HepG2 (cell line): ENCODE results near the gene HIC1. TPM values are rescaled to one million over a fixed set of nuclear protein-coding genes. Genes with fewer than 3 reads are reported as not detected.

Experiments
- CEBPB ChIP-seq: IDR thresholded peaks from 2 replicates; pipeline ENCODE4 v1.6.1; 2011; ENCODE audit warnings: low read depth, low read length, improper control_type of control experiment, borderline replicate concordance
- IRF9 ChIP-seq: sonication (generic); formaldehyde crosslinking; IDR thresholded peaks from 2 replicates; pipeline ENCODE4 v1.8.0; 2022; ENCODE audit warnings: missing genetic modification reagents, mild to moderate bottlenecking, borderline replicate concordance
- PHF20 ChIP-seq: sonication (generic); formaldehyde crosslinking; IDR thresholded peaks from 2 replicates; pipeline ENCODE4 v1.5.0; 2020; ENCODE audit warnings: mild to moderate bottlenecking, missing genetic modification reagents
- PITX1 ChIP-seq: sonication (generic); formaldehyde crosslinking; IDR thresholded peaks from 2 replicates; pipeline ENCODE4 v1.5.1; 2020; ENCODE audit warnings: mild to moderate bottlenecking, missing genetic modification reagents
- POLR2G ChIP-seq: fragments of 200-400 bp; formaldehyde crosslinking; IDR thresholded peaks from 2 replicates; pipeline ENCODE4 v1.6.1; 2018; ENCODE audit warnings: mild to moderate bottlenecking, low read depth, low read length, moderate library complexity
- PTBP1 ChIP-seq: fragments of 200-400 bp; formaldehyde crosslinking; IDR thresholded peaks from 2 replicates; pipeline ENCODE4 v1.6.1; 2018; ENCODE audit warnings: low read length, low read depth; ENCODE audit not compliant: poor library complexity, severe bottlenecking
- SP1 ChIP-seq, 2 experiments: fragments of 450-650 bp in 1 of 2; sonication (generic) in 1 of 2; formaldehyde crosslinking in 1 of 2; IDR thresholded peaks; 2 replicates each; pipeline versions ENCODE4 v1.4.0 to v1.6.1; 2016 to 2020; ENCODE audit warnings: missing genetic modification reagents in 1 of 2
- SP140L ChIP-seq: sonication (generic); formaldehyde crosslinking; IDR thresholded peaks from 2 replicates; pipeline ENCODE4 v1.4.0; 2020; ENCODE audit warnings: missing genetic modification reagents, borderline replicate concordance
- ZNF143 ChIP-seq: sonication (generic); formaldehyde crosslinking; IDR thresholded peaks from 2 replicates; pipeline ENCODE4 v1.4.0; 2020; ENCODE audit warnings: missing genetic modification reagents
- ZNF207 ChIP-seq: fragments of 450-650 bp; IDR thresholded peaks from 2 replicates; pipeline ENCODE4 v1.6.1; 2016; ENCODE audit warnings: antibody characterized with exemption, borderline replicate concordance
- ZNF335 ChIP-seq: sonication (generic); formaldehyde crosslinking; IDR thresholded peaks from 2 replicates; pipeline ENCODE4 v1.4.0; 2020; ENCODE audit warnings: missing genetic modification reagents
- ZNF768 ChIP-seq: sonication (generic); formaldehyde crosslinking; IDR thresholded peaks from 2 replicates; pipeline ENCODE4 v1.4.0; 2020; ENCODE audit warnings: missing genetic modification reagents
- ZNF792 ChIP-seq: IDR thresholded peaks from 2 replicates; pipeline ENCODE4 v1.6.1; 2016
- ZNF83 ChIP-seq: sonication (generic); formaldehyde crosslinking; IDR thresholded peaks from 2 replicates; pipeline ENCODE4 v1.4.0; 2020; ENCODE audit warnings: missing genetic modification reagents, mild to moderate bottlenecking, borderline replicate concordance
- ZSCAN29 ChIP-seq: sonication (generic); formaldehyde crosslinking; conservative IDR thresholded peaks from 2 replicates; pipeline ENCODE4 v1.4.0; 2020; ENCODE audit warnings: mild to moderate bottlenecking, missing genetic modification reagents
- polyA plus RNA-seq, 8 experiments: library from polyadenylated mRNA; depleted of rRNA in 3 of 8; stranded (reverse) in 7 of 8; unstranded in 1 of 8; fragments of >200 nt; fragmentation: Illumina TruSeq in 4 of 8; extraction: Trizol in 4 of 8; gene quantifications; 2 replicates each; pipeline versions ENCODE4 v1.2.1 to v1.2.3, GENCODE V29; 2011 to 2016; ENCODE audit warnings: low read depth in 4 of 8, missing spikeins in 1 of 8, mixed read lengths in 1 of 8; ENCODE audit not compliant: insufficient read depth in 1 of 8
- total RNA-seq, 5 experiments: library from RNA; depleted of rRNA; stranded (reverse); fragments of >200 nt; fragmentation: Illumina TruSeq; extraction: Trizol; gene quantifications; 2 replicates each; pipeline ENCODE4 v1.2.3, GENCODE V29; 2016; ENCODE audit warnings: low read depth in 1 of 5
- TF ChIP-seq, protein P1 (sequence below): sonication (generic); formaldehyde crosslinking; conservative IDR thresholded peaks from 2 replicates; pipeline ENCODE4 v1.8.1; 2023; ENCODE audit warnings: missing genetic modification reagents
- TF ChIP-seq, protein P2 (sequence below): sonication (generic); formaldehyde crosslinking; IDR thresholded peaks from one replicate; pipeline ENCODE4 v1.5.1; 2020; ENCODE audit warnings: mild to moderate bottlenecking, missing genetic modification reagents; ENCODE audit errors: not compliant biosample characterization
- TF ChIP-seq, protein P3 (sequence below): sonication (generic); formaldehyde crosslinking; IDR thresholded peaks from 2 replicates; pipeline ENCODE4 v1.4.0; 2020; ENCODE audit warnings: missing genetic modification reagents, low read depth, mild to moderate bottlenecking, borderline replicate concordance

HIC1 gene
- total and polyA plus RNA-seq, 2 of the 13 experiments (the other 11 are each of a cell fraction or from before 2014, with no cell fraction given), result 0.04 to 0.31 TPM

- TF ChIP-seq, protein P1, sequence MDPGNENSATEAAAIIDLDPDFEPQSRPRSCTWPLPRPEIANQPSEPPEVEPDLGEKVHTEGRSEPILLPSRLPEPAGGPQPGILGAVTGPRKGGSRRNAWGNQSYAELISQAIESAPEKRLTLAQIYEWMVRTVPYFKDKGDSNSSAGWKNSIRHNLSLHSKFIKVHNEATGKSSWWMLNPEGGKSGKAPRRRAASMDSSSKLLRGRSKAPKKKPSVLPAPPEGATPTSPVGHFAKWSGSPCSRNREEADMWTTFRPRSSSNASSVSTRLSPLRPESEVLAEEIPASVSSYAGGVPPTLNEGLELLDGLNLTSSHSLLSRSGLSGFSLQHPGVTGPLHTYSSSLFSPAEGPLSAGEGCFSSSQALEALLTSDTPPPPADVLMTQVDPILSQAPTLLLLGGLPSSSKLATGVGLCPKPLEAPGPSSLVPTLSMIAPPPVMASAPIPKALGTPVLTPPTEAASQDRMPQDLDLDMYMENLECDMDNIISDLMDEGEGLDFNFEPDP (CRISPR knock-in tag), result no peak
- TF ChIP-seq PITX1 (CRISPR knock-in tag), result peak; percentile 49; the same call in 1 of the 2 replicates
- TF ChIP-seq PTBP1, result no peak
- TF ChIP-seq, protein P2, sequence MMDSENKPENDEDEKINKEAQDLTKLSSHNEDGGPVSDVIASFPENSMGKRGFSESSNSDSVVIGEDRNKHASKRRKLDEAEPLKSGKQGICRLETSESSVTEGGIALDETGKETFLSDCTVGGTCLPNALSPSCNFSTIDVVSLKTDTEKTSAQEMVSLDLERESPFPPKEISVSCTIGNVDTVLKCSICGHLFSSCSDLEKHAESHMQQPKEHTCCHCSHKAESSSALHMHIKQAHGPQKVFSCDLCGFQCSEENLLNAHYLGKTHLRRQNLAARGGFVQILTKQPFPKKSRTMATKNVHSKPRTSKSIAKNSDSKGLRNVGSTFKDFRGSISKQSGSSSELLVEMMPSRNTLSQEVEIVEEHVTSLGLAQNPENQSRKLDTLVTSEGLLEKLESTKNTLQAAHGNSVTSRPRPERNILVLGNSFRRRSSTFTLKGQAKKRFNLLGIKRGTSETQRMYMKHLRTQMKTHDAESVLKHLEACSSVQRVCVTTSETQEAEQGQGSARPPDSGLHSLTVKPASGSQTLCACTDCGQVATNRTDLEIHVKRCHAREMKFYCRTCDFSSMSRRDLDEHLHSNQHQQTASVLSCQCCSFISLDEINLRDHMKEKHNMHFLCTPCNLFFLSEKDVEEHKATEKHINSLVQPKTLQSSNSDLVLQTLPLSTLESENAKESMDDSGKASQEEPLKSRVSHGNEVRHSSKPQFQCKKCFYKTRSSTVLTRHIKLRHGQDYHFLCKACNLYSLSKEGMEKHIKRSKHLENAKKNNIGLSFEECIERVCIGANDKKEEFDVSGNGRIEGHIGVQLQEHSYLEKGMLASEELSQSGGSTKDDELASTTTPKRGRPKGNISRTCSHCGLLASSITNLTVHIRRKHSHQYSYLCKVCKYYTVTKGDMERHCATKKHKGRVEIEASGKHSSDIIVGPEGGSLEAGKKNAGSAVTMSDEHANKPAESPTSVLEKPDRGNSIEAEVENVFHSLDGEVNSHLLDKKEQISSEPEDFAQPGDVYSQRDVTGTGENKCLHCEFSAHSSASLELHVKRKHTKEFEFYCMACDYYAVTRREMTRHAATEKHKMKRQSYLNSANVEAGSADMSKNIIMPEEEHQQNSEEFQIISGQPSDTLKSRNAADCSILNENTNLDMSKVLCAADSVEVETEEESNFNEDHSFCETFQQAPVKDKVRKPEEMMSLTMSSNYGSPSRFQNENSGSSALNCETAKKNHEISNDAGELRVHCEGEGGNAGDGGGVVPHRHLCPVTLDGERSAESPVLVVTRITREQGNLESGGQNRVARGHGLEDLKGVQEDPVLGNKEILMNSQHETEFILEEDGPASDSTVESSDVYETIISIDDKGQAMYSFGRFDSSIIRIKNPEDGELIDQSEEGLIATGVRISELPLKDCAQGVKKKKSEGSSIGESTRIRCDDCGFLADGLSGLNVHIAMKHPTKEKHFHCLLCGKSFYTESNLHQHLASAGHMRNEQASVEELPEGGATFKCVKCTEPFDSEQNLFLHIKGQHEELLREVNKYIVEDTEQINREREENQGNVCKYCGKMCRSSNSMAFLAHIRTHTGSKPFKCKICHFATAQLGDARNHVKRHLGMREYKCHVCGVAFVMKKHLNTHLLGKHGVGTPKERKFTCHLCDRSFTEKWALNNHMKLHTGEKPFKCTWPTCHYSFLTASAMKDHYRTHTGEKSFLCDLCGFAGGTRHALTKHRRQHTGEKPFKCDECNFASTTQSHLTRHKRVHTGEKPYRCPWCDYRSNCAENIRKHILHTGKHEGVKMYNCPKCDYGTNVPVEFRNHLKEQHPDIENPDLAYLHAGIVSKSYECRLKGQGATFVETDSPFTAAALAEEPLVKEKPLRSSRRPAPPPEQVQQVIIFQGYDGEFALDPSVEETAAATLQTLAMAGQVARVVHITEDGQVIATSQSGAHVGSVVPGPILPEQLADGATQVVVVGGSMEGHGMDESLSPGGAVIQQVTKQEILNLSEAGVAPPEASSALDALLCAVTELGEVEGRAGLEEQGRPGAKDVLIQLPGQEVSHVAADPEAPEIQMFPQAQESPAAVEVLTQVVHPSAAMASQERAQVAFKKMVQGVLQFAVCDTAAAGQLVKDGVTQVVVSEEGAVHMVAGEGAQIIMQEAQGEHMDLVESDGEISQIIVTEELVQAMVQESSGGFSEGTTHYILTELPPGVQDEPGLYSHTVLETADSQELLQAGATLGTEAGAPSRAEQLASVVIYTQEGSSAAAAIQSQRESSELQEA (CRISPR knock-in tag), result no peak
- no peak for TF ChIP-seq ZNF143
- TF ChIP-seq SP140L, result no peak
- TF ChIP-seq ZNF83, result no peak
- TF ChIP-seq ZSCAN29 (CRISPR knock-in tag), result peak; percentile 76; the same call in 1 of the 2 replicates
- TF ChIP-seq PHF20 (CRISPR knock-in tag), result no peak
- TF ChIP-seq CEBPB, result no peak
- no peak for TF ChIP-seq ZNF207
- 0 out of 2 replicates have a peak, but pooled peaks have one; percentile 61 for TF ChIP-seq ZNF792 (CRISPR knock-in tag)
- no peak for TF ChIP-seq ZNF335 (CRISPR knock-in tag)
- no peak for TF ChIP-seq IRF9 (CRISPR knock-in tag)
- TF ChIP-seq ZNF768, result peak; percentile 57; the same call in 1 of the 2 replicates
- no peak for TF ChIP-seq POLR2G
- TF ChIP-seq, protein P3, sequence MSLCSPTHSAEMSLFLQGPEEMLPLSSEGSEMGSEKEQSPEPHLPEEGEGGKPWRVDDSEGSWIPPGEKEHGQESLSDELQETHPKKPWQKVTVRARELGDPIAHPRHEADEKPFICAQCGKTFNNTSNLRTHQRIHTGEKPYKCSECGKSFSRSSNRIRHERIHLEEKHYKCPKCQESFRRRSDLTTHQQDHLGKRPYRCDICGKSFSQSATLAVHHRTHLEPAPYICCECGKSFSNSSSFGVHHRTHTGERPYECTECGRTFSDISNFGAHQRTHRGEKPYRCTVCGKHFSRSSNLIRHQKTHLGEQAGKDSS (CRISPR knock-in tag), result peak; percentile 81; the same call in 1 of the 2 replicates
- TF ChIP-seq SP1 (IDR thresholded peaks at IDR 0.05), result no peak
- no peak for TF ChIP-seq SP1 (CRISPR knock-in tag; IDR thresholded peaks at IDR 0.05)
These were observed 40.1 kb downstream of the HIC1 start (continued) for GRCh38 chr17:2094891-2095535.
